ENCODE results near the gene FAM186B.

The FAM186B gene

DNA sequence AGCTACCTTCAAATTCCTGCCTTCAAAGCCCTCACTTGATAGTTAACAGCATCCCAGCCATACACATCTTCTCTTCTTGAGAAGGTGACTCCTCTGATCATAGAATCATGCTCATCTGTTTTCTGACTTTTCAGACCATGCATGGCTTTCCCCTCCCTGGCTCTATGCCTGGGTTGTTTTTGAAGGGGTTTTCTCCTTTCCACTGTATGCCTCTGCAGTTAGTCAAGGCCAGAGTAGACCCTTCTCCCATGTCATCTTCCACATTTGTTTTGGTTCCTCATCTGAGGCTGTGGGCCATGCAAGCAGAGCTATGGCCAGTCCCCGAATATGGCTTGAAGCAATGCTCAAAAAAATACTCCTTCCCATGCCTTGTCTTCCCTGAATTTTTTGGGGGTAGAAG, 23.2 kb downstream of the FAM186B start:
- in situ Hi-C loops (cut with MboI; ENCODE audit: low pct_unique_long_range_greater_than_20kb, low sequenced_read_pairs), result no loop called here

DNA sequence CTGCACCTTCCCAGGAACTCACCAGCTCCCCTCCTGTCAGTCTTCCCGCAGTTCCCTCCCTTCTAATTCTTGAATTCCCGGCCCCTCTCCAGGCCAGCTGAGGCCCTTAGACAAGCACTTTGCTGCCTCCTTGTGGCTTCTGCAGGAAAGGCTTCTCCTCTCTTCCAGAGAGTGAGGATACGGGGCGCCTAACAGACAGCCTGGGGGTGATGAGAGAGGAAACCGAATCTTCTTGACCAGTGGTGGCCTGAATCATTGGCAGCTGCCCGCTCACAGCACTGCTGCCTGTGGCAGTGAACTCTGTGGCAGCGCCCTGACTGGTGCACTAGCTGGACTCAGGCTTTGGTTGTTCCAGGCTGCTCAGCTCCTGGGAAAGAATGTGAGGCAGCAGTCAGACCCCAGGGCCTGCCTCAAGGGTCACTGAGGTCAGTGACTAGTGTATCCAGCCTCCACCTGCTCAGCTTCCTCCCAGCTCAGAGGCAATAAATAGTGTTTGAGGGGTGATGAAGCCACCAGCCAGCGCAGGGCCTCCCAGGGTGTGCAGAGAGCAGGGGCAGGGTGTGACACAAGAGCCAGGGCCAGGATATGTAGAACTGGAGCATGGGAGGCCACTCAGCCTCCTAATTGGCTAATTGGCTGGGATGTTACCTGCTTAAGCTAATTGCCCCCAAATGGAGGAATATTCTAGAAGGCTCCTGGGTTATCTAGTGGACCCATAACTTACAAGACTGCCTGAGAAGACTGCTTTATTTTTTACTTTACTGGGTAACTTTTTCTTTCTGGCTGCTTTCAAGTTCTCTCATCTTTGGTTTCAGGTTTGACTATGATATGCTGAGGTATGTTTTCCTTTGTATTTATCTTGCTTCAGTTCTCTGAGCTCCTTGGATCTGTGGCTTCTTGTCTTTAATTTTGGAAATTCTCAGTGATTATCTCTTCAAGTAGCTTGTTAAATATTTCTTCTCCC, 24.6 kb downstream of the FAM186B start:
- peak; percentile 70 for DNase-seq
- in situ Hi-C loops (cut with MboI; ENCODE audit: low pct_unique_long_range_greater_than_20kb, low sequenced_read_pairs), result no loop called here

More for the DNA sequence above, 23.2 kb downstream of the FAM186B start:
- no peak for DNase-seq

GRCh38 chr12:49578471-49579112, 26.8 kb downstream of the FAM186B start:
- no peak for DNase-seq
- in situ Hi-C loops (cut with MboI; ENCODE audit: low pct_unique_long_range_greater_than_20kb, low sequenced_read_pairs), result no loop called here

DNA sequence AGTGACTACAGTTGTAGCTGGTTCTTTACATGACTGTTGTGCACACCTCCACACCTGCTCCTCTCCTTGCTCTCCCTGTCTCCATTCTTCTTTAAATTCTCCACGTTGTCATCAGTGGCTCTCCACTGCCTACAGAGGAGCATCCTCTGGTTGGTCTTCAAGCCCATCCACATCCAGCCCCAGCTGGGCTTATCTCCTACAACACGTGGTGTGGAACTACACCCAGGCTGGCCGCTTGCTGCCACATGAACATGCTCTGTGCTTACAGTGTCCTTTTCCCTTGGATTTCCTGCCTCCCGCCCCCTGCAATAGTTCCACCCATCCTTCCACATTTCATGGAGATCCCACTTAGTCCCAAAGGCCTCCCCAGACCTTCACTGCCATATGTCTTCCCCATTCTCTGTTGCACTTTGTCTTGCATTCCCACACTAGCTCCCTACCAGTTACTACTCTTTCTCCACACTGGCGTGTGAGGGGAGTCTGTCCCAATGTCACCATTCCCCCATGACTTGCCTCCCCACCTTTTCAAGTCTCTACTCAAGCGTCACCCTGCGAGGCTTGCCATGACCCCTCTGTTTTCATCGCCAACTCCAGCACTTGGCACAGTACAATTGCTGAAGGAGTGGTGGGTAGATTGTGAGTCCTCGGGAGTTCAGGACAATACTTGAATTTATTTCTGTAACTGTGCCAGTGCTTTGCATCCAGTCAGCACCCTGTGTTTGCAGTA, 27.7 kb downstream of the FAM186B start:
- in situ Hi-C loops (cut with MboI; ENCODE audit: low pct_unique_long_range_greater_than_20kb, low sequenced_read_pairs), result no loop called here
- no peak for DNase-seq

- DNase-seq, result peak; percentile 29
- in situ Hi-C loops (cut with MboI; ENCODE audit: low pct_unique_long_range_greater_than_20kb, low sequenced_read_pairs), result no loop called here
Measured at GRCh38 chr12:49568442-49569162, 36.8 kb downstream of the FAM186B start.

DNA sequence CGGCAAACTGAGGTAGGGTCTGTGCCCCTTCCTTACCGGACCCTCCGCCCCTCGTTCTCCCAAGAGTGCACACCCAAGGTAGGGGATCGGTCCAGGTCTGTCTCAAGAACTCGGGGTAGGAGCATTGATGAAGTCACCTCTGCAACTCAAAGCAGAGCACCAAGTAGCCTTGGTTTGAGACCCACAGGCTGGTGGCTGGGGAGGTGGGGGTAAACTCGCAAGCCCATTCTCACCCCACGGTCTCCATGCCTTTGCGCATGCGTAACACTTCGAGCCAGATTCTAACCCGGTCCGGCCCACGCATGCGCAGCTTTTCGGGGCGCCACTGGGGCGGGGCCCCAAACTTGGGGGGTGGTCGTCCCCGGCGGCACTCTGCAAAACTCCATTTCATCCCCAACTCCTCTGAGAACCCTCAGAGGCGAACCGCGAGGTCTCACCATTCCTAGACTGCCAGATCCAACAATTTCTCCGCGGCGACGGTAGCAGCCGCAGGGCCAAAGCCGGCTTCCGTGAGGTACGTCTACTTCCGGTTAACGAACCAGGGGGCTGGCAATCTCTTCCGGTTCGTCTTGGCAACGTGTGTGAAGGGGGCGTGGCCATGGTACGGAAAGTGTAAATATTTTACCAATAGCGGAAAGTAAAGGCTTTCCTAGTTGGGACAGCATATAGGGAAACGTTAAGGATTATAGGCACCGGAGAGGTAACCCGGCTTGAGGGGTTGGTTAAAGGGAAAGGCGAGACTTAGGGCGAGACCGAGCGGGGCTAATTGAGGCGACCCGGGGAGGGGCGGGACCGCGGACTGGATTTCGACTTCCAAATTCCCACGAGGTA, 37.6 kb downstream of the FAM186B start, which contains the start of gene MCRS1:
MCRS1 (minus strand) TSS at position 532 of the 831 bp plus-strand sequence. CDS start 1,411 bp downstream, outside the sequence.
- in situ Hi-C loops (cut with MboI; ENCODE audit: low pct_unique_long_range_greater_than_20kb, low sequenced_read_pairs), result no loop called here

DNA sequence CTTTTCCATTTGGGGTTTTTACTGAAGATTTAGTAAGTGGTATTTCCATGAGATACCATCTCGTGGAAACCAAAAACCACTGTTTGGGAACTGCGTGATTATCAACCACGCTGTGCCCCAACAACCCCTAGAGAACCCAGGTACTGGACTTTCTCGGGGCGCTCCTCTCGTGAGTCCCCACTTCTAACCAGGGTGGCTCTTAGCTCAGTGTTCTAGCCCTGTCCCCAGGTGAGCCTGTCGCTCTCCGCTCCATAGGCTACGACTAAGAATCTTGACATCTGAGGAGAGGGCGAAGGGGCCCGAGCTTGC, 38.2 kb downstream of the FAM186B start:
- in situ Hi-C loops (cut with MboI; ENCODE audit: low pct_unique_long_range_greater_than_20kb, low sequenced_read_pairs), result no loop called here
- DNase-seq, result no peak

More for the DNA sequence above, 37.6 kb downstream of the FAM186B start, which contains the start of gene MCRS1:
- DNase-seq, result peak; percentile 92

DNA sequence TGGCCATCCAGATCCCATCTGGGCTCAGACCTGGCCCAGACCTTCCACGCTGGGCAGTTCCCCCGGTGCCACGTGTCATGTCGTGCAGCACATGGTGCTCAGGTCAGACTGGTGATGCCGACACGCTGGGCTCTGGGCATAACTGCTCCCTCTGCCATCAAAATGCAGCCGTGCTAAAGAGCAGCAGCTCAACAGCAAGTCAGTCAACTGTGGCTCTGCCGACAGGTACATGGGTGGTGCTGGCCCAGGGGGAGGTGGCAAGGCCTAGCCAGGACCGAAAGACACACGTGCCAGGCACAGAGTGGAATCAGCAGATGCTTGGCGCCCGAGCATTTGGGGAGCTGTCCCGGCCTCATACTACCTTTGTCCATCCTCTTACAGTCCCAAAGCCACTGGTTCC, 39.1 kb downstream of the FAM186B start:
- in situ Hi-C loops (cut with MboI; ENCODE audit: low pct_unique_long_range_greater_than_20kb, low sequenced_read_pairs), result no loop called here
- DNase-seq, result no peak

DNA sequence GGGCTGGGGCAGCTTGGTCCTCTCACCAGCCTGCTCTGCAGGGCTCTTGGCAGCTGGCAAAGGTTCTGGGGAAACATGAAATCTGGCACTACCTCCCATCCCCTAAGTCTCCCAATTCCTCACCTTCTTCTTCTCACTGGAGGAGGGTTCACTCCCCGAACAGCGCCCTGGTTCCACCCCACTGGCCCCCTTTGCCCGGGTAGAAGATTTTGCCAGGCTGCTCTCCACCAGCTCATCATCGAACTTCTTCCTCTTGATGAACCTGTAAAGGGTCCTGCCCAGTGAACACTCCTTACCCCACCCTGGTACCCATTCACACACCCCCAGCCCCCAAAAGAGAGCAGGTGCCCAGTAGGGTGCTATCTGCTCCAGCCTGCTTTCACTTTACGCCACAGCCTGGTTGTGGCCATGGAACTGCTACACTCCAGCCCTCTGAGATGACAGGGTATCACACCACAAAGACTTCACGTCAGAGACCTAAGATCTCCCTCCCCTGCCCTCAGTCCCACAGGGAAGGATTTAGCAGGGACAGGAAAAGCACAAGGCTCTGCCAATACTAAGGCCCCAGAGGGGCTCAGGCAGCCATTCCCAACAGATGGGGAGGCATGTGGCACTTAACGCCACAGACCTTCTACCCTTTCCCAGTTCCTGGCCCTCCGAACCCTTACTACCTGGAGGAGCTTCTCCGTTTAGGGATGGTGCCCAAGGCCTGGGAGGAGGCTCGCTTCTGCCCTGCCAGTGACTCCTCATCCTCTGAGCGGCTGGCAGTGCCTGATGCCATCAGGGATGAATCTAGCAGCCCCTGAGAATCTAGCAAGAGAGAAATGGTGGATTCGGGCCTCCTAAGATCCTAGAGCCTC, 39.8 kb downstream of the FAM186B start:
- in situ Hi-C loops (cut with MboI; ENCODE audit: low pct_unique_long_range_greater_than_20kb, low sequenced_read_pairs), result no loop called here
- no peak for DNase-seq

GRCh38 chr12:49564686-49565405, 40.6 kb downstream of the FAM186B start:
- no peak for DNase-seq
- in situ Hi-C loops (cut with MboI; ENCODE audit: low pct_unique_long_range_greater_than_20kb, low sequenced_read_pairs), result no loop called here

- DNase-seq, result no peak
- in situ Hi-C loops (cut with MboI; ENCODE audit: low pct_unique_long_range_greater_than_20kb, low sequenced_read_pairs), result no loop called here
Measured at GRCh38 chr12:49563951-49564685, 41.3 kb downstream of the FAM186B start.

DNA sequence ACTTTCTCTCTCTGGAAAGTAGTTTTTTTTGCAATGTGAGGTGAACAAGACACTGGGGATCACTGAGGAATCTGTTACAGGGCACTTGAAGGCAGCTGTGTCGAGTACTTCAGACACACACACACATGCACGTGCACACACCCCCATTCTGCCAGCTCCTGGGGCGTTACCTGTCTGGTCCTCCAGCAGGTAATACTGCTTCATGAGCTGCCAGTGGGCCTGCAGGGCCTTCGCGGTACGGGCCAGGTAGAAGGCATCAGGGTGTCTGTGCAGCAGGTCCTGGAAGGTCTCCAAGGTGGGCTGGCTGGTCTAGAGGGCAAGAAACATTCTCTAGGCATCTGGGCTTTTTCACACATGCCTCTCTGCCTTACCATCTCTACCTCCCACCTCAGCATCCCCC, 42.6 kb downstream of the FAM186B start:
- in situ Hi-C loops (cut with MboI; ENCODE audit: low pct_unique_long_range_greater_than_20kb, low sequenced_read_pairs), result no loop called here

GRCh38 chr12:49562233-49562632, 43.2 kb downstream of the FAM186B start:
- in situ Hi-C loops (cut with MboI; ENCODE audit: low pct_unique_long_range_greater_than_20kb, low sequenced_read_pairs), result no loop called here
- no peak for DNase-seq

More for the DNA sequence above, 42.6 kb downstream of the FAM186B start:
- DNase-seq, result no peak

DNA sequence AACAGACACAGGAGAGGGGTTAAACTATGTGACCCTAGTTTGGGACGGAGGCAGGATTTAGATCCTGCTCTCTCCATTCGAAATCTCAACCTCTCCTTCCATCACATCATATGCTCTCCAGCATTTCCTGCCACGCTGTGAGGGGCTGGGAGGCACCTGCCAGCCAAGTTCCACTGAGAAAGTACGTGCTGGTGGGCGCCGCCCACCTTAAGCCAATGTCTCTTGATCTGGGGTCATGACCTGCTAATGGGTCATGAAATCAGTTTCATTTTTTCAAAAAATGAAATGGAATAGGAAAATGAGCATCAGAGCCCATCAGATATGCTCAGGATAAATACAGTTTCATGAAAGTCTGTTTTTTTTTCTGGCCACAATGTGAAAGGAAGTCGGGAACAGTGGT, 44.7 kb downstream of the FAM186B start:
- in situ Hi-C loops (cut with MboI; ENCODE audit: low pct_unique_long_range_greater_than_20kb, low sequenced_read_pairs), result no loop called here

DNA sequence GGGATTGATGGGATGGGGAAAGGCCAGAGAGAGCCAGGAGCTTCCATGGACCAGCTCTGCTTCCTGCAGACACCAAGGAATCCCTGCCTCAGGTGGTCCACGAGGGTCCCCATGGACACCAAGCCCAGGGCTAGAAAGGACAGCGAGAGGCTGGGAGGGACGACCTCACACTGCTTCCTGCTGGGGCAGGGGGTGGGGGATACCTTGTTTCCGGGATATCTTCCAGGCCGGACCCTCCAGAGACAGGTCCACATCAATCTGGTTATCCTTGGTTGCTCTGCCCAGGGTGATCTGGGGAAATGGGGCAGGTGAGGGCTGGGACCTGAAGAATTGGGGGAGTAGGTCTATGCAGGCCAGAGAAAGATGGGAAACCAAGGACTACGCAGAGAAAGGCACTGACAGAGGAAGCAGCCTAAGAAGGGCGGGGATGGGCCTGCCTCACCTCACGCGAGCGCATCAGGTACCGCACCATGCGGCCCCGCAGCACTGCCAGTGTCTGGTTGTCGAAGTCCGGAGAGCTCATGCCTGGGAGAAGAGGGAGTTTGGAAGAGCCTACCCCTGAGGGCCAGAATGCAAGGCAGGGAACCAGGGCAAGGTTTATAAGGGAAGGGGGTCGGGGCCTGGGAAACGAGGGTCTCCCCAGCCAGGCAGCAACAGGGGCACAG, 46.3 kb downstream of the FAM186B start:
- in situ Hi-C loops (cut with MboI; ENCODE audit: low pct_unique_long_range_greater_than_20kb, low sequenced_read_pairs), result no loop called here
- no peak for DNase-seq

More for the DNA sequence above, 44.7 kb downstream of the FAM186B start:
- DNase-seq, result no peak

GRCh38 chr12:49558526-49558925, 46.9 kb downstream of the FAM186B start:
- in situ Hi-C loops (cut with MboI; ENCODE audit: low pct_unique_long_range_greater_than_20kb, low sequenced_read_pairs), result no loop called here
- DNase-seq, result no peak
